ENCODE results near the gene C1orf167.

The C1orf167 gene

DNA sequence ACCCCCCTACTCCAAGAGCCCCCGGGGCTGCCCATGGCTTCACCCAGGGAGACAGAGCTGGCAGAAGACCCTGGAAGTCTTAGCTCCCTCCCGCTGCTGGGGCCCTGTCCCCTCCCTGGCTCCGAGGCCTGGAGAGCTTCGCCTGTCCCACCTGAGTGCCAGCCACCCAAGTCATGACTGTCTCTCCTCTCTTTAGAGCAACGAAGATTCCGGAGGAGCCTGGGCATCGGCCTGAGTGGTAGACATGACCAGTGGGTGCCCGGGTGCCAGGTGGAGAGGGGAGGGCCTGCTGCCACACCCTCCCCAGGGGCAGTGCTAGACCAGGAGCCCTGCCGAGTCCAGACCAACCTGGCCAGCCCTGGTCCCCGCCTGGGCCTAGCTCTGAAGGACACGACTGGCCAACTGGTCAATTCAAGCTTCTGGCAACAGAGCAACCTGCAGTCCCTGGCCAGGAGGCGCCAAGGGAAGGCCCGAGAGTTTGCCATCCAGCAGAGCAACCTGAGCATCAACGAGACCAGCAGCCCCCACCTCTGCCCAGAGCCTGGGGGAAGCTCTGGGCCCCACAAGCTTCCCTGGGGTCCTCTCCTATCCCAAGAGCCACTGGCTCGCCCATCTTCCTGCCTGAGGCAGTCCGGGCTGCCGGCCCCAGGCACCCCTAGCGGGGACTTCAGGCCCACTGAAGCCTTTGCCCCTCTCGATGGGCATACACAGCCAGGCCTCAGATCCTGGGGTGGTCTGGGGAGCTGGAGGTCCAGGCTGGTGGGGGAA, 3.9 kb downstream of the C1orf167 start:
- DNase-seq = no peak

DNA sequence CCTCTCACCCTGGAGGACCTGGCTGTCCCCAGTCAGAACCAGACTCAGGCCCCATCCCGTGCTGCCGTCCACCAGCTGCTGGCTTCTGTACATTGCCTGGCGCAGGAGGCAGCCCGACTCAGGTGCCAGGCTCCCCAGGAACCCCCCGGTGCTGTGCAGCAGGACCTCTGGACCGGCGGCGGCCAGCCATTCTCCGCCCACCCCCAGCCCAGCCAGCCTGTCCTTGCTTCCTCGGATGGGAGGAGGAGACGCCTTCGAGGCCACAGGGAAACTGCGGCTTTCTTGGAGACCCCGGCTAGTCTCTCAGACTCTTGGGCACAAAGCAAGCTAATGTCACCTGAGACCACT, 4.4 kb downstream of the C1orf167 start:
- DNase-seq = no peak

DNA sequence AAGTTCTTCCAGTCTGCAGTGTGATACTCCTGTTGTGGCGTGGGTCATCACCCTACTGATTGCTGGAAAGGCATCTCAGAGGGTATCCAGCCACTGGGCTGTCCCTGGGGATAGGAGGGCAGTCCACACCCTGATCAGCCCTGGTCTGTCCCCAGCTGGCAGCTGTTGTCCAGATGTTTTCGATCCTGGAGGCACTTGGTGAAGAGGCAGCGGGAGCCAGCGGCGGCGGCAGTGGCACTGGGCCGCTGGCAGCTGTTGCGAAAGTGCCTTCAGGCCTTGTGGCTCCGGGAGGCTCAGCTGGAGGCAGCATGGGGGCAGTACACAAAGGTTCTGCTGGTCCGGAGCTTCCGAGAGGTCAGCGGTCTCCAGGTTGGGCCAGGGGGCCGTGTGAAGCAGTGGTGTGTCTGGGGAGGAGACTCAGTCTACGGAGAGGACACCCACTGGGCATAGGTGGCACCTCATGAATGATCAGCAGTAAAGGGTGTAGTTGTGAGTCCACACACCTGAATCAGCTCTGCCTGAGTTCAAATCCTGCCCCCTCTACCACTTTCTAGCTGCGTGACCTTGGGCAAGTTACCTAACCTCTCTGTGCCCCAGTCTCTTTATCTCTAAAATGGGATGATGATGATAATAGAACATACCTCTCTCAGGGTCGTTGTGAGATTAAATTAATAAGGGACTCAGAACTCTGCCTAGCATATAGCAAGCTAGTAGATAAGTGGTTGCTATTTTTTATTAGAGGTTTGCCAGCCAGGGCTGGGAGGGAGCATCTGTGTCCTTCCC, 6.1 kb downstream of the C1orf167 start:
- no peak for DNase-seq

DNA sequence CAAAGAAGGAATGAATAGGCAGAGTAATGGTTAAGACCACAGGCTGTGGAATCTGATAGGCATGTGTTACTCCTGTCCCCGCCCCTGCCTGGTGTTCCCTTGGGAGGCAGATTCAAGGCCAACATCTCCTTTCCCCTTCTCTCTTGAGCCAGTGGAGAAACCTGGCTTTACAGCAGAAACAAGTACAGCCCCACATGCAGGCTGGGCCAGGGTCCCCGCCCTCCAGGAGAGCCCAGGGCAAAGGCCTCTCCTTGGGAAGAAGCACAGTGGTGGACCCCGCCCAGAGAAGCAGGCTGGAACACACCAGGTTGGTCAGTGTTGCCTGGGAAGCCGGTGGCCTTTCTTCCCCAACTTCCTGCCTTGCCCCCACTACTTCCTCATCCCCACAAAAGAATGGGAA, 6.8 kb downstream of the C1orf167 start:
- no peak for DNase-seq

DNA sequence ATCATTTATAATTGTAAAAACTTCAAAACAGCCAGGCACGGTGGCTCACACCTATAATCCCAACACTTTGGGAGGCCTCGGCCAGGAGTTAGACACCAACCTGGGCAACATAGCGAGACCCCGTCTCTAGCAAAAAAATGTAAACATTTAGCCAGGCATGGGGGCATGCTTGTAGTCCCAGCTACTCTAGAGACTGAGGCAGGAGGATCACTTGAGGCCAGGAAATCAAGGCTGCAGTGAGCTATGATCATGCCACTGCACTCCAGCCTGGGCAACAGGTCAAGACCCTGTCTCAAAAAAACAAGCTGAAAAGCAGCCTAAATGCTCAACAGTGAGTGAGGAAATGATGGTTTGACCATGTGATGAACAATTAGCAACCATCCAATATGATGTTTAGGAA, 7.3 kb downstream of the C1orf167 start:
- DNase-seq = no peak

DNA sequence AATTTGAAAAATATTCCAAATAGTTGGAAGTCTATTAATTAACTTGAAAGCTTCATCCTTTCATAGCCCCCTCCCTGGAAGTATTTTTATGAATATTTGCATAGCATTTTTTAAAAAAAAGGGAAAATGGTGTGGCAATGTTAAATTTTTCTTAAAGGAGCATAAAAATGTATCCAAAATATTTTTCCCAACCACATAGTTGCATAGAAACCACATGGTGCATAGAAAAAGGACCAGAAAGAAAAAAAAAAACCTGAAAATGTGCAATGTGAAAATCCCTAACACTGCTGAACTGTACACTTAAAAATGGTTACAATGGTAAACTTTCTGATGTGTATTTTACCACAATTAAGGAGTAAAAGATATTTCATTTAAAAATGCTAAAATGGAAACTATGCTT, 8.0 kb downstream of the C1orf167 start:
- no peak for DNase-seq

DNA sequence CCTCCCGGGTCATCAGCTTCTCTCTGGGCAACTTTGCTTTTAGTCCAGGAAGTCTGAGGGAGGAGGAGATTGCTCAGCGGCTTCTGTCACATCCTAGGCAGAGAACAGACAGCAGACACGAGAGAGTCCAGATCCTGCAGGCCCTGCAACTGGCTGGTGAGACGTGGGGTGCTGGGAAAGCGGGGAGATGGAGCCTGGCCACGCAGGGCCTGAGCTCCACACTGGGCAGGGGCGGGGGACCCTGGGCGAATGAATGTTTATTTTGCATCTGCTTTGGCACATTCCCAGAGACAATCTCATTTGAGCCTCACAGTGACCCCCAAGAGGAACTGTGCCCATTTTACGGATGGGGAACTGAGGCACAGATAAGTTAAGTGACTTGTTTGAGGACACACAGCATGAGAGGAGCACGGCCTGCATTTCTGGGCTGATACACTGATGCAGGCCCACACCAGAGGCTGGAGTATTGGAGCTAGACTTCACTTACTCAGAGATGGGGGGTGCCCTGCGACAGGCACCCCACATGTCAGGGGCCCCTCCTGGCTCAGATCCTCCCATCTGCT, 9.6 kb downstream of the C1orf167 start:
- DNase-seq = no peak

DNA sequence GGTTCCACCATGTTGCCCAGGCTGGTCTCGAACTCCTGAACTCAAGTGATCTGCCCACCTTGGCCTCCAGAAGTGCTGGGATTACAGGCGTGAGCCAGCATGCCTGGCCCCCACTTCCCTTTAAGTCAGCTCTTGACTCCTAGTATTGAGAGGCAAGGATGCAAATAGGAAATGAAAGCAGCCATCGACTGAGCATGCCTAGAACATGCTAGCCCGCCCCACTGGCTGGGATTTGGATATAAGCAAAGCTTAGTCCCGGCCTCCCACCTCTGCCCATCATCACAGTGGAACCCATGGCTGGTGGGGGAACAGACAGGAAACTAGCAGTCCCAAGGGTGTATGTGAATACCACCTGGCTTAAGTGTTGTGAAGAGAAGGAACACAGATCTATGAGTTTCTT, 10.5 kb downstream of the C1orf167 start:
- DNase-seq = no peak

DNA sequence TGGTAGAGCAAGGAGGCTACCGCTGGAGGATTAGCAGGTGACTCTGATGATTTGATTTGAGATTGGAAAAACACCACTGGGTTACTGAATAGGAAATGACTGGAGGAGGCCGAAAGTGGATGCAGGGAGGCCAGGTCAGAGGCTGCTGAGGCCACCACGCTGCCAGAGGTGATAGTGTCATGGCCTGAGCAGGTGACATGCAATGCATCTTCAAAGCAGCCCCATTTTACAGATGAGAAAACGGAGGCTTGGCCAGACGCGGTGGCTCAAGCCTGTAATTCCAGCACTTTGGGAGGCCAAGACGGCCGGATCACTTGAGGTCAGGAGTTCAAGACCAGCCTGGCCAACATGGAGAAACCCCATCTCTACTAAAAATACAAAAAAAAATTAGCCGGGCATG, 12.8 kb downstream of the C1orf167 start:
- DNase-seq = no peak

DNA sequence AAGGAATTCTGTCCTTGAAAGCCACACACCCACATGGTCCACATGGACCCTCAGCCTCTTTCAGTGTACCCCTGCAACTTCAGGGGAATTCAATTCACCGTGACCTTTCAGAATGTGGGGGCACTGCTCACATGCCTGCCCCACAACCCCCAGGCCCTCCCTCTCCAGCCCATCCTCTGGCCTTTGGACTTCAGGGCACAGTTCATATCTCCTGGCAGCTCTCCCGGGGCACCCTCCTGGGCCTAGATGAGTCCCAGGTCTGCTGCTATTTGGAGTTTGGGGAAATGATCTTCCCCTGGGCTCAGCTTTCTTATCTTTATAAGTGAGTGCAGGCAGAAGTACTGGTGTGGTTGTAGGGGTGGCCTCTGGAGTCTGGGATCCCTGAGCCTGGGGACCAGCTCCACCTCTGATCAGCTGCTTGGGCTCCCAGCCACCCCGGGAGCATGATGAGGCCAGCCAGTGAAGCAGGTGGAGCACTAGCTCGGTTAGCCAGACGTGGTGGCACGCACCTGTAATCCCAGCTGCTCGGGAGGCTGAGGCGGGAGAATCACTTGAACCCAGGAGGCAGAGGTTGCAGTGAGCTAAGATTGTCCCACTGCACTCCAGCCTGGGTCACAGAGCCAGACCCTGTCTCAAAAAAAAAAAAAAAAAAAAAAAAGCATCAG, 15.8 kb downstream of the C1orf167 start:
- no peak for DNase-seq

DNA sequence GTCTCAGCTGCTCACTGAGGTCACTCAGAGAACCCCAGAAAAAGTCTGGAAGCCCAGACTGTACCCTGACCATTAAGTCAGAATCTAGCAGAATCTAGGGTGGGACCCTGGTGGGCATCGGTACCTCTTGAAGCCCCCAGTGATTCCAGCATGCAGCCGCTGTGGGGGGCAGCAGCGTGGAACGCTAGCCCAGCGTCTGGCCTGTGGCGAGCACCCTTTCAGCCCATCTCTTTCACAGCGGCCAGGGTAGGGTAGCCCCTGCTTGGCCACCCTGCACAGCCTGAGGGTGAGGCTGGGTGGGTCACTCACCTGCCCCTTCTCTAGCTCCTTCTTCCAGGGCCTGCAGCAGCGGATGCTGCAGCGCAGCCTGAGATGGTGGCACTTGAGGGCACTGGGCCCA, 16.3 kb downstream of the C1orf167 start:
- DNase-seq = no peak

DNA sequence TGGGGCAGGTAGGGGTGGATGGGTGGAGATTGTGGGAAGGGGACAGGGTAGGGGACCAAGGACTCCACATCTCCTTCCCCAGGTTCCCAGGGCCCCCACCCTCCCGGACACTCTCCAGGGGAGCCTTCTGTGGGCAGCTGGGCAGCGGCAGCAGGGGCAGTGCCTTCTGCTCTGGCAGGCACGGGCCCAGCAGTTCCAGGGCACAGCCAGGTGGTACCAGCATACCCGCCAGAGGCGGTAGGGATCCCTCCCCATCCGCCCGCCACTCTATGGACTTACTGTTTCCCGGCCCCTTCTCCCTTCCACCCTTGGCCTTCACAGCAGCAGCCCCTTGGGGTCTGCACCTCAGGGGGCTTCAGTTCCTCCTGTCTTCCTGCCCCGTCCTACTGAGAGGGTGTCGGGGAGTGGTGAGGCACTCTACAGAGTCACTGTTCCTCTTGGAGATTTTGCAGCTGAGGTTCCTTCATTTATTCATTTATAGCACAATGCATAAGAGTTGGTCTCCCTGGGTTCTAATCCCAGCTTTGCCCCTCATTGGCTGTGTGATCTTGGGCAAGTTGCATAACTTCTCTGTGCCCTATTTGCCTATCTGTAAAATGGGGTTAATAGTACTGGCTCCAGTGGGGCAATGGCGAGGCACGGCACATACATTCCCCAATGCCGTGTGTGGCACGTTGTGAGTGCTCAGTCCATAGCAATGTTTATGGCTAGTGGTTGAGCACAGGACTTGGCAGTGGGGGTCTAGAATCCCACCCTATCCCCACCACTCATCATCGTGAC, 17.0 kb downstream of the C1orf167 start:
- no peak for DNase-seq

DNA sequence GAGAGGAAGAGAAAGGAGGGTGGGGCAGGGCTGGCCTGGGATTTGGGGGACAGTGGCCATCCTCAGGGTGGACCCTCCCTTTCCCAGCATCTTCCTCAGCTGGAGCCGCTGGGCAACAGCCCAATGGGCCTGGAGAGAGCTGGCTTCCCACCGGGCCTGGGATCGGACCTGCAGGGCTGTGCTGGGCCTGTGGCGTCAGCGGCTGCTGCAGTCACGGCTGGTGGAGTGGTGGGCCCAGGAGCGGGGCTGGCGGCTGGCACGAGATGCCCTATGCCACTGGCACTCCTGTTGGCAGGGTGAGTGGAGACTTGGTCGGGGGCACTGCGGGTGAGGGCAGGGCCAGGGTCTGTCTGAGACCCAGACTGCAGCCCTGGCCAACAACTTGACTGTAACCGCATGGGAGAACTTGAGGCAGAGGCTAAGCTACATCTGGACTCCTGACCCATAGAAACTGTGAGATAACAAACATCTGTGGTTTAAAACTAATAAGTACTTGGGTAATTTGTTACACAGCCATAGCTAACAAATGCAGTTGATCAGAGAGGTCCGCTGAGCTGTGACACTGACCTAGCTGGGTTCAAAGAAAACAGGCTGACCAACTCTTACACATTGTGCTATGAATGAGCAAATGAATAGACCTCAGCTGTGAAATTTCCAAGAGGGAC, 17.9 kb downstream of the C1orf167 start:
- no peak for DNase-seq

DNA sequence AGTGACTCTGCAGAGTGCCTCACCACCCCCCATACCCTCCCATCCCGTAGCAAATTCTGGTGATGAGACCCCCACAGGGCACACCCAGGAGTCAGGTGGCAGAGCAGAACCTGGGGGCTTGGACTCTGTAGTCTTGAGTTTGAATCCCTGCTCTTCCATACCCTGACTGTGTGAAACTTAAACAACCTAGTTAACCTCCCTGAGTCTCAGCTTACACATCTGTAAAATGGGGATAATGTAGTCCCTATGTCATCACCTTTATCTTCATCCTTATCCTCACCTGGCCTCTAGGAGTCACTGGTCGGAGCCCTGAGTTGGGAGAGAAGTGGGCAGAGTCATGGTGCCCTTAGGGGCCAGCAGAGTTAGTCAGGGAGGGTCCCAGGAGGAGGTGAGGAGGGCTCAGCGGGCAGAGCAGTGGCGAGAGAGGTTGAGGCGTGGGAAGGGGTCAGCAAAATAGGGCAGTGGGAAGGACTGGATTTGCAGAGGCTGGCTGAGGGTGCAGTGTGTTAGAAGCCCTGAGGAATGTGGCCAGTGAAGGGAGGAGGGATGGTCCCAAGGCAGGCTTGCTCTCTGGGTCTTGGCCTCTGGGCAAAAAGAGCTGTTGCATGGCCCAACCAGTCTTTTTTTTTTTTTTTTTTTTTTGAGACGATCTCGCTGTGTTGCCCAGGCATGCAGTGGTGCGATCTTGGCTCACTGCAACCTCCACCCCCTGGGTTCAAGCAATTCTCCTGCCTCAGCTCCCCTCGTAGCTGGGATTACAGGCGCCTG, 18.6 kb downstream of the C1orf167 start:
- DNase-seq = no peak

DNA sequence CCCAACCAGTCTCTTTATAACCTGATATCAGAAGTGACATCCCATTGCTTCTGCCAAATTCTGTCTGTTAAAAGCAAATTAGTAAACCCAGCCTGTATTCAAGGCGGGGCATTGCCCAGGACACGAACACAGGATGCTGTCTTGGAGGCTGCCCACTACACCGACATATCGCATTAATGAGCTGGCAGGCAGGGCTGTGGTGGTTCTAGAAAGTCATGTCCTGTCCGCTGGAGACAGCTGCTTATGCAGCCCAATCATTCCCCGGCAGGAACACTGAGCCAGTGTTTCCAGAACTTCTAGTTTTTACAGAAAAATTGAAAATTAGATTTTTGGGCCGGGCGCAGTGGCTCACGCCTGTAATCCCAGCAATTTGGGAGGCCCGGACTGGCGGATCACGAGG, 19.3 kb downstream of the C1orf167 start:
- no peak for DNase-seq

DNA sequence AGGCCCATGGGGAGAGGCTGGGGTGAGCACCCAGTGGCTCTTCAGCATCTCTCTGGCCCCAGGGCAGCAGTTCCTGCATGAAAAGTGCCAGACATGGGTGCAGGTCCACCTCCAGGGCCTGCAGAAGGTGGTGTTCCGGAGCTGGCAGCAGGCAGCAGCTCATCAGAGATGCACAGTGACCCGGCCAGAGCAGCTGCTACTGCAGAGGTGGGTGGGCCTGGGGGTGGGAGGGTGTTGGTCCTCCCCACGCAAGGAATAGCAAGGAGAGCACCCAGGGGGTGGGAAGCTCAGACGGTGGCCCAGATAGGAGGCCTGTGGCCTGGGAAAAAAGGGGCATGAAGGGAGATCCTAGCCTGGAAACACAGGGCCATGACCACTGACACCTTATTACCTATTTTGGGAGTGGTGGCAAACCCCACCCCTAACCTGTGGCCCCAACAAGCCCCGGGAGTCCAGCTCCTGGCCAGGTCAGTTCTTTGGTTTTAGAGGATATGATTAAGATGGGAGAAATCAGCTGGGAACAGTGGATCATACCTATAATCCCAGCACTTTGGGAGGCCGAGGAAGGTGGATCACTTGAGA, 20.2 kb downstream of the C1orf167 start:
- no peak for DNase-seq

DNA sequence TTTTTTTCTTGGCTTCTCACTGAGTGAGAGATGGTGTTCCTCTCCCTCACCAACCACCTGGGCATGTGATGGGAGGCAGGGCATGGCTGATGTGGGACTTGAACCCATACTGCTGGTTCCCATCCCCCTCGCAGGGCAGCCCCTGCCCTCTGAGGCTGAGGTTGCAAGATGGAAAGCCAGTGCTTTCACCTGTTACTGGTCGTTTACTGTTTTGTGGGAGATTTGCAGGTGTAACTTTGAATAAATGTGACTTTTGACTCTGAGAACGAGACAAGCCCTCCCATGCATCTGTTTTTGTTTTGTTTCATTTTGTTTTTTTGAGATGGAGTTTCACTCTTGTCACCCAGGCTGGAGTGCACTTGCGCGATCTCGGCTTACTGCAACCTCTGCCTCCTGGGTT, 21.6 kb downstream of the C1orf167 start:
- DNase-seq = no peak

DNA sequence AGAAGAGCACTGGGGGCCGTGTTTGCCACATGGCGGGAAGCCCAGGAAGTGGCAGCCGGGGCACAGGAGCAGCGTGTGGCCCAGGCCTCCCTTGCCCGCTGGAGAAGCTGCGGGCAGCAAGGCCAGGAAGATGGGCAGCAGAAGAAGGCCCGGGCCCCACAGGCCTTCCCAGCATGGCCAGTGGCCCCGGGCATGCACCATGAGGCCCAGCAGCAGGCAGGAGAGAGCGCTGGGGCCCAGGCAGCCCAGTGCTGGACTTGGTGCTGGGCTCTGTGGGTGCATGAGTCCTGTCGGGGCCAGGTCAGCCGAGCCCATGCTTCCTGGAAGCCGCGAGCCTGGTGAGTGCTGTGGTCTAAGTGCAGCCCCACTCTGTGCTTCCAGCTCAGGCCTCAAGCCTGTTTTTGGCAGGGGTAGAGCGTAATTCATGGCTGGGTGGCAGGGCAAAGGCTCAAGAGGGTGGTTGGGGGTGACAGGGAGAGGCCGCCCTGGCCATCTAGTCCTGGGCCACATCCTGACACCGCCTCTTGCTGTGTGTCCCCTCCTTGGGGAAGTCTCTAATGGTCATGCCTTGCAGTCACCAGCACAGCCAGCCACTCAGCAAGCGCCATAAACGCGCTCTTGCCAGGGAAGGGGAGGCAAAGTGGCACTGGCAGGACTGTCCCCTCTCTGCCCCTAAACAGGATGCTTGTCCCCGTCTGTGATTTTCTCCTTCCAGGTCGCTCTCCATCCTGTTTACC, 22.4 kb downstream of the C1orf167 start:
- DNase-seq = no peak

DNA sequence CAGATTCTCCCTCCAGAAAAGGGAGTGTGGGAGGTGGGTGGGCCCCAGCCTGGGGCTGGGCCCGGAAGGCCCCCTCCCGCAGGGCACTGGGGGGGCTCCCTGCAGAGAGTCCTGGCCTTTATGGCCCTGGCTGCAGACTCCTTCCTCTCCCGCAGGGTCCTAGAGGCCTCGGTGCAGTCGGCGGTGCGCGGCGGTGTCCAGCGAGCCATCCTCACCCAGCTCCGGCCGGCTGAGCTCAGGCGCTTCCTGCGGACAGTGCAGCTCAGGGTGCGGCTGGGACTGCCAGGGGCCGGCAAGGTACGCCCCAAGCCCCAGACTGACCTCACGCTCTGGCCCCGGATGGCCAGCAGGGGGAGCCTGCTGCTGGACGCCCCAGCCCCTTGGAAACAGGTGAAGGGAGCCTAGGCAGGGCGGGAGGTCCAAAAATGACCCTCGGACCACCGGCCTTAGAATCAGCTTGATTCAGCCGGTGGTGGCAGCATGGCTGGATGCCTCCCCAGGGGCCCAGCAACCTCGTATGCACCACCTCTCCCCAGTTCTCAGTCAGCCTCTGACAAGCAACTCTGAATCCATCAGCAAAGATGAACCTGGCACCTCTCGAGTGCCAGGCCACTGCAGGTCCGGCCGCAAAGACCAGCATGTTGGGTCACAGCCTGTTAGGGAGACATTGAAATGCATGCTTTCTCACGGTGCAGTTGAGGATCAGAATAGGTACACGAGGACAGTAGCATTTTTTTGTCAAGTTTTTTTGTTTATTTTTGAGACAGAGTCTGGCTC, 23.2 kb downstream of the C1orf167 start:
- DNase-seq = peak; percentile 40

DNA sequence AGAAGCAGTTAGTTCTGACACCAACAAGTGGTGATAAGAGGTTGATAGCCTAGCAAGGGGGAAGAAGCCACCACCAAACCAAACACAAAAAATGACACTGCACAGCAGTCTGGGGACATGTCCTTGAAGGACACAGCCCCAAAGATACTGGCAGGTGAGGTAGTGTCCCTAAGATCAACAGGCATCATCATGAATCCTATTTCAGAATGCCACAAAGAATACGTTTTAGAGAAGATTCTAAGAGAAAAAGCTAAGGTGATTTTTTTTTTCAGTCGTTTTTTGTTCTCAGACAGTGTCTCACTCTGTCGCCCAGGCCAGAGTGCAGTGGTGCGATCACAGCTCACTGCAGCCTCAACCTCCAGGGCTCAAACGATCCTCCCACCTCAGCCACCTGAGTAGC, 24.2 kb downstream of the C1orf167 start:
- DNase-seq = no peak
